GM18526 (cell line): ENCODE results near the gene SLC25A1.

Source experiments
- POLR2A ChIP-seq: IDR thresholded peaks from 3 replicates; pipeline ENCODE4 v1.6.1; 2011; ENCODE audit not compliant: insufficient read length; ENCODE audit errors: extremely low read depth

Gene SLC25A1

DNA sequence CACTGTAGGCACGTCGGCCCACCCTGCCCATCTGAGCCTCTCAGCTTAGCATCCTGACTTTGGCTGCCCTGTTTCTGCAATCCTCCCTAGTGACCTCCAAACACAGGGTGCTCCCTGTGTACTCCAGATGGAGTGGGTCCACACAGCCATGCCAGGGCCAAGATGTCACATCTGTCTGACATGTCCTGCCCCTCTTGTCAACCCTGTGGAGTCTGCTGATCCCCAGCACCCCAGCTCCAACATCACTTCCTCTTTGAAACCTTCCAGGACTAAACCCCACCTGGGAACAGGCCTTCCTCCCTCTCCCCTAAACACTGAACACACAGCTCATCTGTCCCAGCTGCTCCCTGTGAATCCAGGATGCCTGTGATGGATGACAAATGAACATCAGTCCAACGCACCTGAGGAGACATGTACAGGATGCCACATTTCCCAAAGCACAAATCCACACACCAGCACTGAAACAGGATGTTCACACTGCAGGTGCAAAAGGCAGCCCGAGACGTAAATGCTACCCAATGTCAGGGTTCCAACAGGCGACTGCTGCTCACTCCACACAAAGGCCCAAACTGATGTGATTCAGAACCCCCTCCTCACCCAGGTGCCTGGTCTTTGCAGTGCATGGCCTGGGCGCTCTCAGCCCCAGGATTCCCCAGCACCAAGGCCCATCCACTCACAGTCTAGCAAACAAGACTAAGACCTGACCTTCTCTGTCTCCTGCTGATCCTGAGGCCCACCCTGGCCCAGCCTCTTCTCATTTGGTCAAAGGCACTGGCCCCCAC is 49.4 kb downstream of the SLC25A1 start:
- no peak for TF ChIP-seq POLR2A

DNA sequence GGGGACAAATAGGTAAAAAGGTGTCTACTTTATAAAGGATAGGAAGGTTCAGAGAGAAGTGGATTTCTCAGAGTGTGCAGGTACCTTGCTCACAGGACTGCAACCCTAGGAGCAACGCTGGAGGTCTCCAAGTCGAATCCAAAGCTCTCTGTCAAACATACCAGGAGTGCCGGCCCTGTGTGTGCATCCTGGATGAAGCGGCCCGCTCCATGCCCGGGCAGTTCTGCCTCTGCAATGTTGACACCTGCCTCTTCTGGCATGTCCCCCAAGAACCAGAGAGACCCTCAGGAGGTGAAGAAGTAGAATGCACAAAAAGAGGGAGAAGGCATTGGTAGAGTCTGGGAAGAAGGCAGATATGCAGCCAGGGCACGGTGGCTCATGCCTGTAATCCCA is 50.5 kb downstream of the SLC25A1 start:
- TF ChIP-seq POLR2A: no peak

GRCh38 chr22:19127329-19128008 is 51.1 kb downstream of the SLC25A1 start:
- no peak for TF ChIP-seq POLR2A

- no peak for TF ChIP-seq POLR2A
Observed at GRCh38 chr22:19126309-19127273, 51.9 kb downstream of the SLC25A1 start.
